Stomach smooth muscle (tissue), 2 donors: ENCODE data around the gene WDR37.

Source experiments
- H3K27ac ChIP-seq: one replicate; pipeline ENCODE4 v1.7.0; 2013; ENCODE audit warnings: mild to moderate bottlenecking, low read length, inconsistent platforms
- H3K27me3 ChIP-seq, 2 donors: one replicate each; pipeline ENCODE4 v1.7.0; 2013; ENCODE audit warnings: low read length in 2 of 2; ENCODE audit not compliant: insufficient read depth in 2 of 2, control insufficient read depth in 1 of 2
- H3K36me3 ChIP-seq, 2 donors: one replicate each; pipeline ENCODE4 v1.7.0; 2013; ENCODE audit warnings: low read length in 2 of 2; ENCODE audit not compliant: control insufficient read depth in 2 of 2, insufficient read depth in 2 of 2
- H3K4me1 ChIP-seq: one replicate; pipeline ENCODE4 v1.7.0; 2013; ENCODE audit warnings: low read length; ENCODE audit not compliant: control insufficient read depth, insufficient read depth
- H3K4me3 ChIP-seq, 2 donors: one replicate each; pipeline ENCODE4 v1.7.0; 2013; ENCODE audit warnings: low read length in 2 of 2
- H3K9ac ChIP-seq, 2 donors: one replicate each; pipeline ENCODE4 v1.7.0; 2013; ENCODE audit warnings: low read length in 2 of 2, mild to moderate bottlenecking in 1 of 2
- H3K9me3 ChIP-seq, 2 donors: one replicate each; pipeline ENCODE4 v1.7.0; 2013; ENCODE audit warnings: low read length in 2 of 2; ENCODE audit not compliant: control insufficient read depth in 2 of 2
- donor health status: healthy.
- donor health status: Pancreatic carcinoma.

WDR37 gene

DNA sequence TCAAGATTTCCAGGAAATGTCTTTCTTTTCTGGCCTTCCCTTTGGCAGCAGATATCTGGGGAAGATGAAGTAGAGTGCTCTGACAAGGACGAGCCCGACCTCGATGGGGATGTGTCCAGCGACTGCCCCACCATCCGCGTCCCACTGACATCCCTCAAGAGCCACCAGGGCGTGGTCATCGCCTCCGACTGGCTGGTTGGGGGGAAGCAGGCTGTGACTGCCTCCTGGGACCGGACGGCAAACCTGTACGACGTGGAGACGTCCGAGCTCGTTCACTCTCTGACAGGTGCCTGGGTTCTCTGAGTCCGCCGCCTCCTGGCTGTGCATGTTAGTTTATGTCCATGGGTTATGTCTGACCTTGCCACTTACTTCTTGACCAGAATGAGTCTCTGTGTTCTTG lies 47.4 kb downstream of the WDR37 start:
- Histone ChIP-seq H3K36me3 (peaks cover 30 to 54% of the 10 kb centered on the region in 2 donors), H3K27me3 (no peaks in the 10 kb centered on the region), H3K9ac (no peak overlapping the region), H3K4me3 (no peak overlapping the region), H3K27ac (no peak overlapping the region), H3K9me3 (no peaks in the 10 kb centered on the region), H3K4me1 (no peaks in the 10 kb centered on the region)

DNA sequence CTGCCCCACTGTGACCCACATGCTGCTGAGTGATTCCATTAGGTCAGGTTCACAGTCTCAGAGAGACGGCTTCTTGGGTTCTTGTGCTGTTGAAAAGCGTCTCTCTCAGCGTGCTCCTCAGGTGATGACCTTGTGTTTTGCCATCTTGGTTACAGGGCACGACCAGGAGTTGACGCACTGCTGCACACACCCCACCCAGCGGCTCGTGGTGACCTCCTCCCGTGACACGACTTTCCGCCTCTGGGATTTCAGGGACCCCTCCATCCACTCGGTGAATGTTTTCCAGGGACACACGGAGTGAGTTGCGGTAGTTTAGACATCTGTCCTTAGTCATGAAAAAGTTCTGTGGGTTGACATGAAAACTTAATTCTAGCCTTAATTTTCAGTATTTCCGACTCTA lies 48.8 kb downstream of the WDR37 start:
- H3K36me3 ChIP-seq = peaks cover 36 to 55% of the 10 kb centered on the region in 2 donors
- H3K9me3 ChIP-seq = no peaks in the 10 kb centered on the region
- no peak overlapping the region for H3K27ac ChIP-seq
- no peak overlapping the region for H3K4me3 ChIP-seq
- no peak overlapping the region for H3K9ac ChIP-seq
- H3K27me3 ChIP-seq = no peaks in the 10 kb centered on the region
- no peaks in the 10 kb centered on the region for H3K4me1 ChIP-seq

DNA sequence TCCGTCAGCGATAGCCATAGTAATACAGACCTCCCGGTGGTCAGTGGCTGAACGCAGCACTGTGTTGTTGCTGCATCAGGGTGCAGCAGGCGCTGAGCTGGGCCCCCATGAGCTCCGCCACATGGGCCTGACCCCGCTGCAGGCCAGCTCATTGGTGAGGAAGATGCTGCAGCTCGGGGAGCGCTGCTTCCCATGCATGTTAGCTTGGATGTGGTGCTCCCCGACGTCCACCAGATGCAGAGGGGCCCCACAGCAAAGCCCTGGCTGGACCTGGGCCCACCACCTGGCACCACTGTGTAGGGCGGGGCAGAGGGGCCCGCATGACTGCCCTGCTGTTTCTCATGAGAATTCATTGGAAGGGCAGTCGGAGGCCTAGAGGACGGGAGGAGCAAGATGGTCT lies 50.8 kb downstream of the WDR37 start:
- H3K27ac ChIP-seq = no peak overlapping the region
- peaks cover 38 to 48% of the 10 kb centered on the region in 2 donors for H3K36me3 ChIP-seq
- no peak overlapping the region for H3K4me3 ChIP-seq
- no peaks in the 10 kb centered on the region for H3K9me3 ChIP-seq
- no peak overlapping the region for H3K9ac ChIP-seq
- H3K4me1 ChIP-seq = no peaks in the 10 kb centered on the region
- H3K27me3 ChIP-seq = no peaks in the 10 kb centered on the region

DNA sequence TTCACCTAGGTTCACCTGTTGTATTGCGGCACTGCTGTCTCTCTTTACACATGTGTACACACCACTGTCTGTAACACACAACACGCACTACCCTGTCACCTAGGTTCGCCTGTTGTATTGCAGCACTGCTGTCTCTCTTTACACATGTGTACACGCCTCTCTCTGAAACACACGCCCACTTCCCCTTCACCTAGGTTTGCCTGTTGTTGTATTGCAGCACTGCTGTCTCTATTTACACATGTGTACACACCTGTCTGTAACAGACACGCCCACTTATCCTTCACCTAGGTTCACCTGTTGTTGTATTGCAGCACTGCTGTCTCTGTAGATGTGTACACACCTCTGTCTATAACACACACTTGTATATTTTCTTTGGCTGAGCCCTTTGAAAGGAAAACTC lies 51.5 kb downstream of the WDR37 start:
- no peaks in the 10 kb centered on the region for H3K4me1 ChIP-seq
- no peak overlapping the region for H3K27ac ChIP-seq
- H3K27me3 ChIP-seq = no peaks in the 10 kb centered on the region
- no peaks in the 10 kb centered on the region for H3K9me3 ChIP-seq
- peaks cover 38 to 53% of the 10 kb centered on the region in 2 donors for H3K36me3 ChIP-seq
- H3K4me3 ChIP-seq = no peak overlapping the region
- no peak overlapping the region for H3K9ac ChIP-seq

DNA sequence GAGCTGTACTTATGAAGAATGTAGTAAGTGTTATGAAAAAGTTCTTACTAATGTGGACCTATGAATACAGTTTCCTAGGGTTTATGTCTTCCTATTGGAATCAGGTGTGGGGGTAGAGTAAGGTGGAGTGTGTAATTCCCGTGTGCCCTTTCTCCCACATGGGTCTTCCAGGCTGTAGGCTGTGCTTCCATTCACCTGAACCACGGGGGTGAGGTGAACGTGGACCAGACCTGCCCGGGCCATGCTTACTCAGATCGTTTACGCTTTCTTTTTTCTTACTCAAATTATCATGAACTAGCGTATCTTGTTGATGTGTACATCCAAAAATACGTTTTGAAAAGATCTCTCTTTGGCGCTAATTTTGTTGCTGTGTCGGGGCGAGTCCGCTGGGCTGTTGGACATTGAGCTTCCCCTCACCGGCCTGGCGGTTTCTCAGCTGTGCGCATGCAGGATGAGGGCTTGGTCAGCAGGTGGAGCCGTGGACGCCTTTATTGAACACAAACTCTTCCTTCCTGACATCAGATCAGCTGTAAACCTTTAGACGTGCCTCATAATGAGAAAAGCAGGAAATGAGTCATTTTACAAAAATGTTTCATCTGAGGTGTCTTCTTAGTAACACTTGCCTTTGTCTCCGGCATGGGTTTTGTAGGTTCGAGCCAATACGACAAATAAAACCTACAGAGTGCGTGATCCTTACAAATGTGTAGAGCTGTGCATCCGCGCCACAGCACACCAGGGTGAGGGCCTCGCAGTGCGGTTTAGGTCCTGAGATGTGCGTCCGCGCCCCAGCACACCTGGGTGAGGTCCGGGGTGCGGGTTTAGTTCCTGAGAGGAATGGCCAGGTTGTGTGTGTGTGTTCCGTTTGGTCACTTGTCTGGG lies 53.8 kb downstream of the WDR37 start:
- H3K9ac ChIP-seq = no peak overlapping the region

DNA sequence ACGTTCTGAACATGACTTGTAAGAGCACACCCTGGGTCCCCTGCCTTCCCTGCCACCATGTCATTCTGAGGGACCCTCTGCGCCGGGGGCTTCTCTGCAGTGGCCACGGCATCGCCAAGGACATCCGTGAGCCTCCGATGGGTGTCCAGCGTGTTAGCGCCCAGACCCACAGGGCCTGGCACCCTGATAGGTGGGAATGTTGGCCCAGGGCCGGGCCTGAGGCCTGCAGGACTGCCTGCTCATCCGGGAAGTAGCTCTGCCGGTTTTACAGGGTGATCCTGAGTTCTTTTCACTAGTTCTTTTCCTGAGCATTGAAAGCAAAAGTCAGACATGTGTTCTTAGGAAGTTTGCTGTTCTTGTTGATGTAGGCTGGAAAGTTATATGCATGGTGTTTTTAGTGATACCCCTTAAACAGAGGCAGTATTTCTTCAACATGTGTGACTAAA lies 54.5 kb downstream of the WDR37 start:
- H3K27me3 ChIP-seq = no peaks in the 10 kb centered on the region
- H3K27ac ChIP-seq = no peak overlapping the region
- H3K36me3 ChIP-seq = peaks cover 36 to 41% of the 10 kb centered on the region in 2 donors
- H3K9me3 ChIP-seq = no peaks in the 10 kb centered on the region
- H3K4me3 ChIP-seq = no peak overlapping the region
- no peaks in the 10 kb centered on the region for H3K4me1 ChIP-seq
- no peak overlapping the region for H3K9ac ChIP-seq

More for the DNA sequence above, 53.8 kb downstream of the WDR37 start:
- H3K9me3 ChIP-seq = no peaks in the 10 kb centered on the region
- H3K4me3 ChIP-seq = no peak overlapping the region
- no peaks in the 10 kb centered on the region for H3K27me3 ChIP-seq
- H3K36me3 ChIP-seq = peaks cover 41 to 44% of the 10 kb centered on the region in 2 donors
- H3K4me1 ChIP-seq = no peaks in the 10 kb centered on the region
- no peak overlapping the region for H3K27ac ChIP-seq

DNA sequence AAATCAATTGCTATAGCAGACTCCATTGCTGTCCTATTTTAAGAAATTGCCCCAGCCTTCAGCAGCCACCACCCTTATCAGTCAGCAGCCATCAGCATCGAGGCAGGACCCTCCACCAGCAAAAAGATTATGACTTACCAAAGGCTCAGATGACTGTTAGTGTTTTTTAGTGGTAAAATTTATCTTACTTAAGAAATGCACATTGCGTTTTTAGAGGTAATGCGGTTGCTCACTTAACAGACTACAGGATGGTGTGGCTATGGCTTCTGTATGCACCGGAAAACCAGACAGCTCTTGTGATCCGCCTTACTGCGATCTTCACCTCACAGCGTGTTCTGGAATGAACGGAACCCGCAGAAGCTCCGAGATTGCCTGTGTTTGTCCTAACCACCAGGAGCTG lies 58.1 kb downstream of the WDR37 start:
- Histone ChIP-seq H3K36me3 (peaks cover 26 to 28% of the 10 kb centered on the region in 2 donors), H3K9me3 (no peaks in the 10 kb centered on the region), H3K27ac (no peak overlapping the region), H3K4me1 (no peaks in the 10 kb centered on the region), H3K27me3 (no peaks in the 10 kb centered on the region), H3K9ac (no peak overlapping the region), H3K4me3 (no peak overlapping the region)

DNA sequence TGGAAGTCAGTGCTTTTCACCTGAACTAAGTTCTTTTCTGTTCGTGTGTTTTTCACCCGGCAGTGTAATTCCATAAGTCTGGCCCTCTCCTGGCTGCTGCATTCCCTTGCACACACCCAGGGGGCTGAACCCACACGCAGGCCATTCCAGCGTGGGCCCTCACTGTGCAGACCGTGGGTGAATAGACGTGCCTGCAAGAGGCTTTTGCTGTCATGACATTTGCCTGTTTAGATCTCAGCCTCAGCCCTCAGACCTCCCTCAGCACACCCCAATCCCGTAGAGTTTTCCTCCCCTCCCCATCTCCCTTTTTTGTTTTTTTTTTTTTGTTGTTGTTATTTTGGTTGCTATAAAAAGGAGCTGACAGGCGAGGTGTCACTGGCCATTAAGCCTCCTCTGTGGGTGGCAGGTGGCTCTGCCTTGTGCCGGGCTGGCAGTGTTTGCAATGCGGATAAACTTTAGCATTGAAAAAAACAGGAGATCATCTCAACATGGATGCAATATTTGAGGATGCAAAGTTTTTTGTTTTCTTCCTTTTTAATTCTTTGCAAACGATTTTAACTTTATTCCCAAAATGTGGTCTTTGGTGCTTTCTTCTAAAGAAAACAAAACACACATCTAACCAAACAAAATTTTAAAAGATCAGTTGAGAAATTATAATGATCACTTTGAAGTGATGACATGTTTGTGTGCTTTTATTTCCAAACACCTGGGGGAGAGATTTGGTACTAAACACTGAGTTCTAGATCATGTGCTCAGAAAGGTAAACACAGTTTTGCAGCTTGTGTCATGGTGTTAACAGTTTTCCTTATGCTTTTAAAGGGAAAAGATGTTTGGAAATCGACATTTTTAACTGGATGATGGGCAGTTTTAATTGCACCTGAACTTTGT lies 58.8 kb downstream of the WDR37 start:
- H3K36me3 ChIP-seq = peaks cover 28 to 31% of the 10 kb centered on the region in 2 donors
- H3K4me3 ChIP-seq = no peak overlapping the region
- H3K9me3 ChIP-seq = no peaks in the 10 kb centered on the region
- H3K4me1 ChIP-seq = no peaks in the 10 kb centered on the region
- no peak overlapping the region for H3K9ac ChIP-seq
- H3K27me3 ChIP-seq = no peaks in the 10 kb centered on the region
- no peak overlapping the region for H3K27ac ChIP-seq

DNA sequence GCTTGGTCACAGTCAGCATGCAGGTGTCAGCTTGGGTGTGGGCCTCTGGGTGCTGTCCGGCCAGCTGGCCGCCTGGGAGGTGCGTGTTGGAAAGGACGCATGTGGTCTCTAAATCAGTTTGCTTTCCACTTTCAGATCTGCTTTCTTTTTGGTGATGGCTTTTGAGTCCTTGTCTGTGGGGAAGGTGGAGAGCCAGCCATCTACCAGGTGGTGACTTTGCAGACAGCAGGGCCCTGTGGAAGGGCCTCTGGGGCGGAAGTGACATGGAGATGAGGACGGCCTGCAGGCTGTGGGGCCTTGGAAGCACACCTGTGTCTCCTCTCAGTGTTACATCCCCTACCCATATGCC lies 59.4 kb downstream of the WDR37 start:
- no peak overlapping the region for H3K27ac ChIP-seq
- H3K4me3 ChIP-seq = no peak overlapping the region
- H3K9me3 ChIP-seq = no peaks in the 10 kb centered on the region
- H3K4me1 ChIP-seq = no peaks in the 10 kb centered on the region
- no peaks in the 10 kb centered on the region for H3K27me3 ChIP-seq
- H3K36me3 ChIP-seq = peaks cover 26 to 33% of the 10 kb centered on the region in 2 donors
- no peak overlapping the region for H3K9ac ChIP-seq

DNA sequence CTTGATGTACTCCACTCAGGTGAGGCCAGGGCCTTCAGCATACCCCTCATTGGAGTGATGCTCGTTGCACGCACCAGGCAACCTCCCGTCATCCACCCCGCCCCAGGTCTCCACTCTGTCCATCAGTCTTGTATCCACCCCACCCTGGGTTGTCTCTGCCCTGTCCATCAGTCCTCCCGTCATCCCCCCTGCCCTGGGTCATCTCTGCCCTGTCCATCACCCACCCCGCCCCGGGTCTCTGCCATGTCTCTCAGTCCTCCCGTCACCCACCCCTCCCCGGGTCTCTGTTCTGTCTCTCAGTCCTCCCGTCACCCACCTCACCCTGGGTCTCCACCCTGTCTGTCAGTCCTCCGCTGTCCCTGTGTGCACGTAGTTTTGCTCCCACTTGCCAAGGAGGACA lies 59.9 kb downstream of the WDR37 start:
- Histone ChIP-seq H3K4me1 (no peaks in the 10 kb centered on the region), H3K9ac (no peak overlapping the region), H3K36me3 (peaks cover 26 to 36% of the 10 kb centered on the region in 2 donors), H3K9me3 (no peaks in the 10 kb centered on the region), H3K4me3 (no peak overlapping the region), H3K27ac (no peak overlapping the region), H3K27me3 (no peaks in the 10 kb centered on the region)
